Breast epithelium (tissue), 3 donors: ENCODE data around the gene MYL10.

Source experiments
- POLR2A ChIP-seq: fragments of 450-650 bp; IDR thresholded peaks from one replicate; pipeline ENCODE4 v1.6.1; 2016; ENCODE audit warnings: antibody characterized with exemption, mild to moderate bottlenecking, moderate library complexity
- POLR2AphosphoS5 ChIP-seq, 3 donors: sonication (generic); formaldehyde crosslinking; IDR thresholded peaks; one replicate each; pipeline ENCODE4 v1.6.1; 2017; ENCODE audit warnings: antibody characterized with exemption in 3 of 3
- TF ChIP-seq, protein P1 (sequence below), 3 donors: fragments of 450-650 bp; IDR thresholded peaks; one replicate each; pipeline ENCODE4 v1.5.1; 2016 to 2017; ENCODE audit warnings: antibody characterized with exemption in 3 of 3, mild to moderate bottlenecking in 3 of 3, moderate library complexity in 3 of 3

DNA sequence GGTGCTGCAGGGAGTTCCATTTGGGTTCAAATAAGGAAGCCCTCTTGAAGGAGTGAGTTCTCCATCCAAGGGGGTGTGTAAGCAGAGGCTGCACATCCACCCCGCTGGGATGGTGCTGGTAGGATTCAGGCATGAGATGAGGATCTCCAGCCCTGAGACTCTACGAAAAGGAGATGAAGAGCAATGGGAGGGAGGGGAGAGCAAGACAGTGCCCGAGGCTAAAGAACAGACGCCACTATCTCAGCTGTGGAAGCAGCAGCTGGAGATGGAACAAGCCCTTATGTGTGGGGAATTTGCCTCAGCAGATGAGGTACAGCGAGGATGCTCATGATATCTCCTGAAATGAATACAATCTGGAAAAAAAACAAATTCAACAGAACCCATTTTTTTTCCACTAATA lies 28.1 kb upstream of the MYL10 start:
- TF ChIP-seq, protein P1, sequence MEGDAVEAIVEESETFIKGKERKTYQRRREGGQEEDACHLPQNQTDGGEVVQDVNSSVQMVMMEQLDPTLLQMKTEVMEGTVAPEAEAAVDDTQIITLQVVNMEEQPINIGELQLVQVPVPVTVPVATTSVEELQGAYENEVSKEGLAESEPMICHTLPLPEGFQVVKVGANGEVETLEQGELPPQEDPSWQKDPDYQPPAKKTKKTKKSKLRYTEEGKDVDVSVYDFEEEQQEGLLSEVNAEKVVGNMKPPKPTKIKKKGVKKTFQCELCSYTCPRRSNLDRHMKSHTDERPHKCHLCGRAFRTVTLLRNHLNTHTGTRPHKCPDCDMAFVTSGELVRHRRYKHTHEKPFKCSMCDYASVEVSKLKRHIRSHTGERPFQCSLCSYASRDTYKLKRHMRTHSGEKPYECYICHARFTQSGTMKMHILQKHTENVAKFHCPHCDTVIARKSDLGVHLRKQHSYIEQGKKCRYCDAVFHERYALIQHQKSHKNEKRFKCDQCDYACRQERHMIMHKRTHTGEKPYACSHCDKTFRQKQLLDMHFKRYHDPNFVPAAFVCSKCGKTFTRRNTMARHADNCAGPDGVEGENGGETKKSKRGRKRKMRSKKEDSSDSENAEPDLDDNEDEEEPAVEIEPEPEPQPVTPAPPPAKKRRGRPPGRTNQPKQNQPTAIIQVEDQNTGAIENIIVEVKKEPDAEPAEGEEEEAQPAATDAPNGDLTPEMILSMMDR (IDR thresholded peaks at IDR 0.05): no peak
- TF ChIP-seq POLR2A: no peak
- TF ChIP-seq POLR2AphosphoS5 (IDR thresholded peaks at IDR 0.05): no peak
